ENCODE data around the gene EHD1. TPM values are rescaled to one million over a fixed set of nuclear protein-coding genes. Genes with fewer than 3 reads are reported as not detected.

Gene EHD1
- total and polyA plus RNA-seq, 2 of the 8 experiments (the other 6 are each of a cell fraction or from before 2014, with no cell fraction given) = 31.5 to 42.9 TPM

DNA sequence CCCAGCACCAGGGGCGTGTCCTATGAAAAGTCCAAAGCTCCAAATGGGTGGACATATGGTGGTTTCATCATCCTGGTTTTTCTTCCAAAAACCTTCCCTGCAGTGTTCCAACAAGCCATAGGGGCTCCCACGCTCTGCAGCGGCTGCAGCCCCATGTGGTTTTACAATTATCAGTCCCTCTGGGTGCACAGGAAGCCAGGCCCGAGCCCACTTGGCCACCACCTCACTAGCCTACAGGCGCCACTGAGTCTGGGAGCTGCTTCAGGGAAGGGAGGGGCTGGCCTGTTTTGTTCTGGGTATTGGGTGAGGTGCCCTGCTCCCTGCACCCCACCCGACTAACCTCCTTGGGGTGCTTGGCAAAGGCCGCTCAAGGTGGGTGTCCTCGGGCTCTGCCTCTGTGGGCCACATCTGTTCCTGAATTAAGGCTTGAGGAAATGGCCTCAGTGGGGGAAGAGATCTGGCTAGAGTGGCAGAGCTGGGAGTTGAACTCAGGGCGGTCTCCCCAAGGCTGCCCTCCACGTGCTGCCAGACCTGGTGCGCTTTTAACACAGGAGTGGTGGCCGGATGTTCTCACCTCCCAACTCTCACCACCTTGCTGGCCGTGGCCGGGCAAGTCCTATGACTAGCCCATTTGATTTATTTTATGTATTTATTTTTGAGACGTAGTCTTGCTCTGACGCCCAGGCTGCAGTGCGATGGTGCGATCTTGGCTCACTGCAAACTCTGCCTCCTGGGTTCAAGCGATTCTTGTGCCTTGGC lies 28.6 kb downstream of the EHD1 start:
- H3K9ac ChIP-seq (replicated peaks in 1 of 4; ENCODE audit: extremely low read depth in 1 of 4, low read depth in 3 of 4, low read length in 3 of 4) = no peak overlapping the region
- no peaks in the 10 kb centered on the region; the same call in 1 of the 2 replicates for H3K23me2 ChIP-seq (ENCODE audit: low read depth, low read length)
- no peak overlapping the region for H2BK15ac ChIP-seq (ENCODE audit: low read length)
- 95% methylated on average over 19 of the region's 19 CpGs; no CpG with 5 or more reads in 1 of the 2 experiments for WGBS, 2 experiments (ENCODE audit: extremely low coverage in 1 of 2, insufficient coverage in 1 of 2, insufficient read length in 1 of 2, insufficient replicate concordance in 2 of 2, low coverage in 1 of 2, low lambda C conversion rate in 2 of 2, missing lambda C conversion rate in 1 of 2)
- H3K4ac ChIP-seq (replicated peaks; ENCODE audit: insufficient read length, low read depth, low read length) = peak overlapping the region; percentile 88
- H2AFZ ChIP-seq (ENCODE audit: low read length) = no peak overlapping the region
- no peak overlapping the region for H2AK5ac ChIP-seq (ENCODE audit: low read depth, low read length)
- FAIRE-seq (no peak), DNase-seq (ENCODE audit: low read depth in 1 of 2, low spot score in 2 of 2) (no peak)
- no peak overlapping the region for H3K27ac ChIP-seq (ENCODE audit: low read depth, low read length)
- H3K56ac ChIP-seq (replicated peaks; ENCODE audit: insufficient read length, low read depth, low read length) = no peak overlapping the region
- no peak overlapping the region for H3K23ac ChIP-seq (ENCODE audit: insufficient read length)
- no peak overlapping the region for H4K5ac ChIP-seq (ENCODE audit: insufficient read length, low read depth, low read length)
- H2BK5ac ChIP-seq (ENCODE audit: low read depth, low read length) = peak overlapping the region; percentile 35; the same call in 1 of the 2 replicates
- H3K79me1 ChIP-seq (ENCODE audit: low read depth, low read length) = no peaks in the 10 kb centered on the region; the same call in 1 of the 2 replicates
- no peak overlapping the region for H2BK20ac ChIP-seq (ENCODE audit: low read length)
- no peak overlapping the region for H3K14ac ChIP-seq (ENCODE audit: insufficient read length)
- H3K27me3 ChIP-seq (replicated peaks in 1 of 4; ENCODE audit: control insufficient read depth in 3 of 4, extremely low read depth in 1 of 4, insufficient read depth in 3 of 4, low read length in 3 of 4) = no peaks in the 10 kb centered on the region
- peaks cover 0 to 5% (median 0%) of the 10 kb centered on the region in 4 experiments; a peak in 1 of 8 replicates for H3K36me3 ChIP-seq (ENCODE audit: control insufficient read depth in 2 of 4, insufficient read depth in 4 of 4, low read length in 3 of 4)
- no peak overlapping the region for H3K4me2 ChIP-seq (ENCODE audit: insufficient read depth in 1 of 2, low read depth in 2 of 2, low read length in 2 of 2)
- no peak overlapping the region for H3K4me3 ChIP-seq (ENCODE audit: extremely low read depth in 1 of 4, insufficient read depth in 2 of 4, low read depth in 3 of 4, low read length in 4 of 4)
- ChIA-PET POLR2A (ENCODE audit: partially characterized antibody) (interaction anchor here (0.9 to 25.7 kb wide), 6 partner anchors 15 to 165 kb away, joined by 3 to 408 read pairs (median 5); partner anchors contain the start of genes ARL2, BATF2 and EHD1), CTCF (ENCODE audit: partially characterized antibody) (interaction anchor here (0.7 to 32.3 kb wide), 37 partner anchors 11 to 330 kb away, joined by 3 to 1058 read pairs (median 5); partner anchors contain the start of genes ARL2, ATG2A, BATF2 and EHD1)
- H2BK12ac ChIP-seq (ENCODE audit: low read depth, low read length) = peak overlapping the region; percentile 50; the same call in 1 of the 2 replicates
- H2BK120ac ChIP-seq (replicated peaks; ENCODE audit: low read depth, low read length) = no peak overlapping the region
- no peaks in the 10 kb centered on the region for H3K79me2 ChIP-seq (ENCODE audit: control insufficient read depth in 1 of 2, insufficient read depth in 2 of 2, low read length in 2 of 2)
- H4K8ac ChIP-seq (ENCODE audit: extremely low read depth, insufficient read depth, low read length) = no peak overlapping the region
- peaks cover 0 to 2% of the 10 kb centered on the region in 2 experiments for H4K20me1 ChIP-seq (replicated peaks in 1 of 2; ENCODE audit: control insufficient read depth in 1 of 2, insufficient read depth in 2 of 2, low read length in 2 of 2)
- peaks cover 0 to 18% (median 6%) of the 10 kb centered on the region in 4 experiments; a peak in 6 of 7 replicates for H3K4me1 ChIP-seq (replicated peaks in 1 of 4; ENCODE audit: control insufficient read depth in 3 of 4, insufficient read depth in 4 of 4, low read length in 3 of 4)
- H4K91ac ChIP-seq (replicated peaks; ENCODE audit: insufficient read length, low read length) = no peak overlapping the region
- H3K18ac ChIP-seq (ENCODE audit: extremely low read depth, low read length) = no peak overlapping the region
- no peaks in the 10 kb centered on the region for H3K9me3 ChIP-seq (ENCODE audit: insufficient read depth in 2 of 2, low read depth in 1 of 2, low read length in 1 of 2)
- TF ChIP-seq PHF8 (conservative IDR thresholded peaks at IDR 0.05; ENCODE audit: low read depth, low read length) (no peak), SP1 (IDR thresholded peaks at IDR 0.05; ENCODE audit: low read depth, low read length) (no peak), SIN3A (conservative IDR thresholded peaks at IDR 0.05 in 1 of 2, IDR thresholded peaks at IDR 0.05 in 1 of 2; ENCODE audit: low read depth in 1 of 2, low read length in 2 of 2) (no peak), TCF12 (IDR thresholded peaks at IDR 0.05; ENCODE audit: low read depth, low read length) (no peak), CREB1 (IDR thresholded peaks at IDR 0.05) (no peak), SIX5 (IDR thresholded peaks at IDR 0.05; ENCODE audit: low read depth, low read length) (no peak), JUN (IDR thresholded peaks at IDR 0.05; ENCODE audit: low read depth, low read length) (no peak), SUZ12 (IDR thresholded peaks at IDR 0.05; ENCODE audit: low read length) (no peak), BRCA1 (IDR thresholded peaks at IDR 0.05; ENCODE audit: low read depth, low read length) (no peak)
- TF ChIP-seq, protein P1, sequence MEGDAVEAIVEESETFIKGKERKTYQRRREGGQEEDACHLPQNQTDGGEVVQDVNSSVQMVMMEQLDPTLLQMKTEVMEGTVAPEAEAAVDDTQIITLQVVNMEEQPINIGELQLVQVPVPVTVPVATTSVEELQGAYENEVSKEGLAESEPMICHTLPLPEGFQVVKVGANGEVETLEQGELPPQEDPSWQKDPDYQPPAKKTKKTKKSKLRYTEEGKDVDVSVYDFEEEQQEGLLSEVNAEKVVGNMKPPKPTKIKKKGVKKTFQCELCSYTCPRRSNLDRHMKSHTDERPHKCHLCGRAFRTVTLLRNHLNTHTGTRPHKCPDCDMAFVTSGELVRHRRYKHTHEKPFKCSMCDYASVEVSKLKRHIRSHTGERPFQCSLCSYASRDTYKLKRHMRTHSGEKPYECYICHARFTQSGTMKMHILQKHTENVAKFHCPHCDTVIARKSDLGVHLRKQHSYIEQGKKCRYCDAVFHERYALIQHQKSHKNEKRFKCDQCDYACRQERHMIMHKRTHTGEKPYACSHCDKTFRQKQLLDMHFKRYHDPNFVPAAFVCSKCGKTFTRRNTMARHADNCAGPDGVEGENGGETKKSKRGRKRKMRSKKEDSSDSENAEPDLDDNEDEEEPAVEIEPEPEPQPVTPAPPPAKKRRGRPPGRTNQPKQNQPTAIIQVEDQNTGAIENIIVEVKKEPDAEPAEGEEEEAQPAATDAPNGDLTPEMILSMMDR (IDR thresholded peaks at IDR 0.05; ENCODE audit: control extremely low read depth in 1 of 3, insufficient read depth in 1 of 3, low read depth in 1 of 3, low read length in 3 of 3) = no peak
